ENCODE data around the gene FGGY.
A peak's percentile ranks its signal among the peaks of the same experiment; 100 is the strongest.

The FGGY gene

GRCh38 chr1:59506952-59507351 is 210.1 kb downstream of the FGGY start:
- no peak for TF ChIP-seq CTCF (conservative IDR thresholded peaks at IDR 0.05; ENCODE audit: low read length)
- H3K4me3 ChIP-seq (ENCODE audit: low read length), result no peak overlapping the region
- DNase-seq (ENCODE audit: low read depth), result peak; percentile 80

GRCh38 chr1:59509341-59509875 is 212.5 kb downstream of the FGGY start:
- DNase-seq (ENCODE audit: low read depth), result peak; percentile 20
- no peak for TF ChIP-seq CTCF (conservative IDR thresholded peaks at IDR 0.05; ENCODE audit: low read length)
- H3K4me3 ChIP-seq (ENCODE audit: low read length), result no peak overlapping the region

- H3K4me3 ChIP-seq (ENCODE audit: low read length), result no peak overlapping the region
- no peak for TF ChIP-seq CTCF (conservative IDR thresholded peaks at IDR 0.05; ENCODE audit: low read length)
- DNase-seq (ENCODE audit: low read depth), result no peak
These were observed 213.4 kb downstream of the FGGY start for GRCh38 chr1:59510249-59510648.

- H3K4me3 ChIP-seq (ENCODE audit: low read length), result no peak overlapping the region
- DNase-seq (ENCODE audit: low read depth), result peak; percentile 36
- no peak for TF ChIP-seq CTCF (conservative IDR thresholded peaks at IDR 0.05; ENCODE audit: low read length)
These were observed 214.9 kb downstream of the FGGY start for GRCh38 chr1:59511476-59512465.

GRCh38 chr1:59512702-59513101 is 215.8 kb downstream of the FGGY start:
- no peak for TF ChIP-seq CTCF (conservative IDR thresholded peaks at IDR 0.05; ENCODE audit: low read length)
- H3K4me3 ChIP-seq (ENCODE audit: low read length), result no peak overlapping the region
- no peak for DNase-seq (ENCODE audit: low read depth)

GRCh38 chr1:59514061-59514909 is 217.4 kb downstream of the FGGY start:
- TF ChIP-seq CTCF (conservative IDR thresholded peaks at IDR 0.05; ENCODE audit: low read length), result no peak
- DNase-seq (ENCODE audit: low read depth), result no peak

More at GRCh38 chr1:59514061-59514909, 217.4 kb downstream of the FGGY start:
- H3K4me3 ChIP-seq (ENCODE audit: low read length), result no peak overlapping the region

All from AG10803 (cell line).